Stimulated activated CD4-positive, alpha-beta T cell treated with anti-CD3 and anti-CD28 coated beads, Interleukin-2, amount 100 ng/mL, for 4 hours (primary cell): ENCODE data around the gene NECTIN4.
"Not testable (repeated sequence)": the region's sequence is repeated elsewhere in the genome, so short reads cannot be mapped to it uniquely, and the experiment has no call there.

Experiments used
- DNase-seq: peaks from one replicate; pipeline ENCODE4 v3.0.0-alpha.2; 2020; ENCODE audit warnings: low read depth

NECTIN4 gene

DNA sequence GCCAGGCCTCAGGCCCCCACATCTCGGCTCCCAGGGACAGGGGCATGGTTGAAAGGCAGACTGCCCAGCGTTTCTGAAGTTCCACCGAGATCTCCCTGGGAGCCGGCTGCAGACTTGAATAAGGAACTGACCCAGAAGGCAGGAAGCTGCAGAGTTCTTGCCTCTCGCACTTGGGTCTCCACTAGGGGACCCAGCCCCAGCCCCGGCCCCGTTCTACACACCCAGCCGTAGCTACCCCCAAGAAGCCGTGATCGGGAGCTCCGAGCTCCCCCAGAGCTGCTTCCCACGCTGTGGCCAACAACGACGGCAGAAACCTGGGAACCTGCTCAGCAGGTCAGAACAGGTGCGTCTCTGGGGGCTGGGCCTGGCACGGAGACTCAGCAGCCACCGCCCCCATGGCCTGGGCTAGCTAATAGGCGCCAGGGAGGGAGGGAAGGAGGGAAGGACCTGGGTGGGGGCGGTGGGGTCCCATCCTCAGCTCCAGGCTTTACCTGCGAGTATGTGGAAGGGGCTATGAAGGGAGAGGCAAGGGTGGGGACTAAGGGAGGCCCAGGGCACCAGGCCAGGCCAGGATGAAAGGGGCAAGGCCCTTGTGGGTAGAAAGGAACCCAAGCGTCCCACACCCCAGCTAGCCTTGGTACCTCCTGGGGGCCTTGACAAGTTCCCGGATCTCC, at the start of gene NECTIN4:
Gene NECTIN4, minus strand, starts transcription at position 308 of the 674 bp plus-strand sequence. Its CDS starts 262 bp downstream, at position 46.
- no peak for DNase-seq

DNA sequence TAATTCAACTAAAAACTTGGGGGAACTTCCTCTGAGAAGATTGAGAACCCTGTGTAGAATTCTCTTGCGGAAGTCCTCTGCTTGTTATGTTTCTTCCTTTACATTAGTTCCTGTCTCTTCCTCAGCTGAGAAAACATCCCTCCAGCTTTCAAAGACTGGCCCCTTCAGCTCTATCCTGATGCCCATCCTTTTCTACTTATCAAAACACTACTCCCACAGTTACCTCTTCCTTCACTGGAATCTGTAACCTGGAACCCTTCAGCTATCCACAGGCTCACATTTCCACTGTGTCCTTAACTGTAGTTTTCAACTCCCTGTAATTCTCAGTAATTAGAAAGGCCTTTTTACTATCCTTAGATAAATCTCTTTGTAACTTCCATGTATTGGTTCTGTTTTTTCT, 49.1 kb upstream of the NECTIN4 start:
- no peak for DNase-seq

- DNase-seq: no peak
These were observed 48.5 kb upstream of the NECTIN4 start for GRCh38 chr1:161137881-161138280.

GRCh38 chr1:161133220-161133740, 43.9 kb upstream of the NECTIN4 start:
- no peak for DNase-seq

- peak; percentile 88 for DNase-seq
These were observed 43.3 kb upstream of the NECTIN4 start, which contains the start of gene DEDD for GRCh38 chr1:161132410-161133219. Gene DEDD, minus strand, starts transcription at chr1:161132667. Its CDS starts 8,205 bp downstream, at chr1:161124462.

GRCh38 chr1:161131523-161132409, 42.4 kb upstream of the NECTIN4 start:
- no peak for DNase-seq

DNA sequence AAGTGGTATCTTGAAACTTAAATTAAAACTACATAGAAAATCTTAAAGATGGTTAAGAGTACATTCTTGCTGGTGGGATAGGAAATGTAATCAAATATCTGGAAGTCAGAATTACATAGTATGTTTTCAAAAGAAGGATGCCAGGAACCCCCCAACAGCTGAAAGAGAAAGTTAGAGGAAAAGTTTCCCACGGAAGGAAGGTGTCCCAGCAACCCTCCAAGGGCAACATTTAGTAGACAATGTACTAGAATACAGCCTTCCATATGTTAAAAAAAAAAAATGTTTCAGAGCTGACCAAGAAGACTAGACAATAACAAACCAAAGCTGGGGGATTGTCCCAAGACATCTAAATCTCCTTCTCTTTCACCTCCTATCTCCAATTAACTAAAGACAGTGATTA, 40.9 kb upstream of the NECTIN4 start:
- no peak for DNase-seq

DNA sequence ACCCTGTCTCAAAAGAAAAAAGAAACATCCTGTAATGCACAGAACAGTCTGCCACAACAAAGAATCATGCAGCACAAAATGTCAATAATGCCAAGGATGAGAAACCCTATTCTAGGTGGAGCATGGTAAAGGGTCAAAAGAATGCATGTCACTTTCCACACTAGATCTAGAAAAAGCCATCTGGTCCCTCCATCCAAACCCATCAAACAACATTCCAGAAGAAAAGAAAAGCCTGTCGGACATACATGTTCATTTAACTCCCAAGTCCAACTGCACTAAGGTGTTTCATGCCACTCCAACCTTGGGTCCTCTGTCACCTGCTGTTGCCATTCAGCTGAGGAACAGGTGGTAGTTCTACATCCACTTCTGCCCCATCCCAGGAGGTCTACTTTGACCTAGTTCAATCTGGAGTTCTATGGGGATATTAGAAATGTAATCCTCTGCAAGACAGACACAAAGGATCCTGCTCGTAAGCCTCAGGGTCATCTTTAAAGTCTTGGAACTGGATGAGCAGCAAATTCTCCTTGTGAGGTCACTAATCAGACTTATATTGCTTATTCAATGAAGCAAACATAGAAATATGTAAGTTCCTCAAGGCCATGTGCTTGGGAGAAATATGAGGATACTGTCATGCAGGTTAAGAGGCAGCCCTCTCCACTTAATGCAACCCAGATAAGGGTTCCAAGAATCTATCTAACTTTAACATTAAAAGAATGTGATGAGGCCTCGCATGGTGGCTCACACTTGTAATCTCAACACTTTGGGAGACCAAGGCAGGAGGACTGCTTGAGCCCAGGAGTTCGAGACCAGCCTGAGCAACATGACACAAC, 39.4 kb upstream of the NECTIN4 start:
- no peak for DNase-seq

GRCh38 chr1:161127649-161128048, 38.3 kb upstream of the NECTIN4 start:
- no peak for DNase-seq

DNA sequence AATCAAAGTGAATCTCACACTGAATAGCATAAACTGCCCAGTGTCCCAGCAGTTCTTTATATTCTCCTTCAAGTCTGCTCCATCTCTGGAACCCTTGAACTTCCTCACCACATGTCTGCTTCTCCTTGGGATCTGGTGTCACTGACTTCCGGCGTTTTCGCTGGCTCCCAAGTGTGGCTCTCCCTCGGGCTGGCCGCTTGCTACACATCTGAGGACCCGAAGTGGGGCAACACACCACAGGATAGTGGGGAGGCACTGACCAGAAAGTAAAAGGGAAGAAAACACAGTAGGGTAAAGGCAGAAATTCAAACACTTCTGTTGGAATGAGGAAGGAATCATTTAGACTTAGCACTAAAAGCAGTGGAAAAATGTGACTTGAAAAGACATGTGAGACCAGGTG, 33.6 kb upstream of the NECTIN4 start:
- DNase-seq: no peak

- no peak for DNase-seq
These were observed 32.5 kb upstream of the NECTIN4 start for GRCh38 chr1:161121834-161122233.

GRCh38 chr1:161121042-161121650, 31.8 kb upstream of the NECTIN4 start:
- DNase-seq: no peak

DNA sequence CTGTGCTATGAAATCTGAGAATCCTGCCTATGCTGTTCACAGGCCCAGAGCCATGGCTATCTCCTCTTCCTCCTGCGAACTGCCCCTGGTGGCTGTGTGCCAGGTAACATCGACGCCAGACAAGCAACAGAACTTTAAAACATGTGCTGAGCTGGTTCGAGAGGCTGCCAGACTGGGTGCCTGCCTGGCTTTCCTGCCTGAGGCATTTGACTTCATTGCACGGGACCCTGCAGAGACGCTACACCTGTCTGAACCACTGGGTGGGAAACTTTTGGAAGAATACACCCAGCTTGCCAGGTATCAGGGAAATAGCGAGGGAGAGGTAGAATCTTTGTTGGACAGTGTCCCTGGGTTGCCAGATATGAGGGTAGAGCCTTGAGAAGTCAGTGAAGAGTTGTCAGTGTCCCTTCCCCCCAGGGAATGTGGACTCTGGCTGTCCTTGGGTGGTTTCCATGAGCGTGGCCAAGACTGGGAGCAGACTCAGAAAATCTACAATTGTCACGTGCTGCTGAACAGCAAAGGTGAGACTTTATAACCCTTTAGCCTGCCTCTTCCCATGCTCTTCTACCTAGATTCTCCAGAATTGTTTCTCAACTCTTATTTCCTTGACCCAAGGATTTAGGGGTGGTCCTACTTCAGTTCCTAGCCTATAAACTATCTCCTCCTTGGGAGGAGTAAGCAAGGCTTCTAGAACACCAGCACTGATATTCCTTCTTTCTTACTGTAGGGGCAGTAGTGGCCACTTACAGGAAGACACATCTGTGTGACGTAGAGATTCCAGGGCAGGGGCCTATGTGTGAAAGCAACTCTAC, 29.9 kb upstream of the NECTIN4 start:
- DNase-seq: peak; percentile 65

DNA sequence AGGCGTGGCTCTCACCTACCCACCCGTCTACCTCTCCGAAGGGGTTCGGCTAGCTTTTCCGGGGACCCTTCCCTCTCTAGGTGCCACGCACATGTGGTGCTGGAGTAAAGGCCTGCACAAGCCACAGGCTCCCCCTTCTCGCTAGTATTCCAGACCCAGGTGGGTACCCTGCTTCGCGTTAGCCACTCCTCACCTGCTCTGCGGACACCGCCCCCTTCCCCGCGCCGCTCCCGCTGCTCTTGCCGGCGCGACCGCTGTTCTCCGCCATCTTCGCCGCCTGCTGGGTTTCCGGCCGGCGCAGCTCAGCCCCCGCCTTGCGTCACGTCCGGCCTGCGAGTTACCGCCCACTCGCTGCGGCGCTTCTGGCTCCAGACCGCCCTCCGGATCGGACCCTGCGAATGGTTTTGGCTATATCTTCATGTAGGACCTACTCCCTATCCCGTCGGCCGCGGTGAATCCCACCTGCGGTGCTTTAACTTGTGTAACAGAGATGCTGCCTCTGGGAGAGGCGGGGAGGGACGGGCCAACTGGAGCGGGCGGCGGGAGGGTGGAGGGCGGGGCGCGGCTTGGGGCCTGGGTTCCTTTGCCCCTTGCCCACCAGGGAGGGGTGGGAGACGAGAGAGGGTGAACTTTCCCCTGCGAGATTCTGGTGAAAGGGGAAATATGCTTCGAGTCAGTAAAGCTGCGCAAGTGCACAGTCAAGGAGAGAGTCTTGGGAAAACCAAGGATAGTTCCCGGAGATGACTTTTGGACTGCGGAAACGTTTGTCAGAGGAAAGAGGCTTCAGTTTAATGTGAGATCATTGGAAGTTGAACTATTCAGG, 28.6 kb upstream of the NECTIN4 start, which contains the start of the genes NIT1 and PFDN2:
Gene NIT1, plus strand, starts transcription at position 347 of the 823 bp plus-strand sequence. Its CDS starts 72 bp downstream, at position 419.
Gene PFDN2, minus strand, starts transcription at position 279 of the 823 bp plus-strand sequence. Its CDS starts 11 bp downstream, at position 268.
- DNase-seq: peak; percentile 78

DNA sequence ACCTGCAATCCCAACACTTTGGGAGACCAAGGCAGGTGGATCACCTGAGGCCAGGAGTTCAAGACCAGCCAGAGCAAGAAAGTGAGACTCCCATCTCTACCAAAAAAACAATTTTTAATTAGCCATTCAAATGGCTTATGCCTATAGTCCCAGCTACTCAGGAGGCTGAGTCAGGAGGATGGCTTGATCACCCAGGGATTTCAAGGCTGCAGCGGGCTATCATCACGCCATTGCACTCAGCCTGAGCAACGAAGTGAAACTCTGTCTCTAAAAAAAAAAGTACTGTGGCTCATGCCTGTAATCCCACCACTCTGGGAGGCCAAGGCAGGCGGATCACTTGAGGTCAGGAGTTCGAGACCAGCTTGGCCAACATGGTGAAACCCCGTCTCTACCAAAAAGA, 26.6 kb upstream of the NECTIN4 start:
- not testable (repeated sequence) for DNase-seq

DNA sequence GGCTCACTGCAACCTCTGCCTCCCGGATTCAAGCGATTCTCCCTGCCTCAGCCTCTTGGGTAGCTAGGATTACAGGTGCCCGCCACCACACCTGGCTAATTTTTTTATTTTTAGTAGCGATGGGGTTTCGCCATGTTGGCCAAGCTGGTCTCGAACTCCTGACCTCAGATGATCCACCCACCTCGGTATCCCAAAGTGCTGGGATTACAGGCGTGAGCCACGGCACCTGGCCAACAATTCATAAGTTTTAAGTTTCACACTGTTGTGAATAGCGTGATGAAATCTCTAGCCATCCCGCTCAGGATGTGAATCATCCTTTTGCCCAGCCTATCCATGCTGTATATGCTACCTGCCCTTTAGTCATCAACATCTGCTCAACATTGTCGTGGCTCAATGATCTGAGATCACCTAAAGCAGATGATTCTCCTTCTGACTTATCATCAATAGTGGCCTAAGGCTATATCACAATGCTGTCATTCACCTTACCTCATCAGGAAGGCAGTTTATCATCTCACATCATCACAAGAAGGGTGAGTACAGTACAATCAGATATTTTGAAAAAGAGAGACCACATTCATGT, 25.9 kb upstream of the NECTIN4 start:
- DNase-seq: no peak

DNA sequence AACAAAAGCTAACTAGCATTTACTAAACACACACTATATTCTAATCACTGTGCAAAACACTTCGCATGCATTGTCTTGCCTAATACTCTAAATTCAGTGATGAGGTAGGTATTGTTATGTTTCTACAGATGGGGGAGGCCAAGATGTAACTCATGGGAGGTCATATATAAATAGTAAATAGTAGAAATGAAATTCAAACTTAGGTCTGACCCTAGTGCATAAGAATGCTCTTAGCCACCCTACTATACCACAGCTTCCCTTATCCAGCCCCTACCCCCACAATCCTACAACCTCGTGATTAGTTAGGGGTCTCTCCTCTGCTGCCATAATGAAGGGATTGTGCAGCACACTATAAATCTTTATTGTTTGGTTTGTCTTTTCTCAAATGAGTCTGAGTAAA, 25.2 kb upstream of the NECTIN4 start:
- DNase-seq: no peak

- DNase-seq: no peak
These were observed 24.6 kb upstream of the NECTIN4 start for GRCh38 chr1:161113915-161114314.
